Astrocyte (in vitro differentiated cells and primary cell): ENCODE data around the gene ASCL4.

Experiments
- EZH2 ChIP-seq: IDR thresholded peaks from 2 replicates; pipeline ENCODE4 v1.6.1; 2012; ENCODE audit warnings: mild to moderate bottlenecking, low read length, inconsistent platforms; ENCODE audit not compliant: insufficient read depth
- TF ChIP-seq, protein P1 (sequence below): IDR thresholded peaks from 2 replicates; pipeline ENCODE4 v1.5.1; 2011; ENCODE audit warnings: low read depth, mild to moderate bottlenecking, inconsistent platforms, low read length, moderate library complexity; ENCODE audit not compliant: insufficient read depth

DNA sequence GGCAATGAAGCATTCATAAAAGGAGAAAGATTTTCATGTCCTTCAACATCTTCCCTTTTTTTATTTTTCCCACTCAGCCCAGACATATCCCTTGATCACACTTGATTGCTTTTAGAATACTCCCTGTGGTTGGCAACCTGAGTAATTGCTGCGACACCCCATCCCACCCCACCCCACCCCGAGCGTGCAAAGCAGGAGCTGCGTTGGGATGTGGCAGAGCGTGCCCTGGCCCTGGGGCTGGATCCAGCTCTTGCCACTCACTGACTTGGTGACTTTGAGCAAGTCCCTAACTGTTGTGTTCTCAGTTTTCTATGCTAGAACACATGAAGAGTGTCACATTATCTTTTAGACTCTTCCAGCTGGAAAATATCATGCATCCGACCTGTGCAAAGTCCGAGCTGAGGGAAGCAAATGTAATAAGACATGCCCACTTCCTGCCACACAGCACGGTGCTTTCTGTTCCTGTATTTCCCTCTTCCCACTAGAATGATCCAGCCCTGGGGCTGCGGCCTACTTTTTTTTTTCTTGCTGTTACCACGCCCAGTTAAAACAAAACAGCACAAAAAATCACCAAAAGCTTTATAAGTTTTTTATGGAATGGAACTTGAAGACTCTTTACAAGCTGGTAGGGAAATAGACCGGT, 4.0 kb downstream of the ASCL4 start:
- TF ChIP-seq, protein P1, sequence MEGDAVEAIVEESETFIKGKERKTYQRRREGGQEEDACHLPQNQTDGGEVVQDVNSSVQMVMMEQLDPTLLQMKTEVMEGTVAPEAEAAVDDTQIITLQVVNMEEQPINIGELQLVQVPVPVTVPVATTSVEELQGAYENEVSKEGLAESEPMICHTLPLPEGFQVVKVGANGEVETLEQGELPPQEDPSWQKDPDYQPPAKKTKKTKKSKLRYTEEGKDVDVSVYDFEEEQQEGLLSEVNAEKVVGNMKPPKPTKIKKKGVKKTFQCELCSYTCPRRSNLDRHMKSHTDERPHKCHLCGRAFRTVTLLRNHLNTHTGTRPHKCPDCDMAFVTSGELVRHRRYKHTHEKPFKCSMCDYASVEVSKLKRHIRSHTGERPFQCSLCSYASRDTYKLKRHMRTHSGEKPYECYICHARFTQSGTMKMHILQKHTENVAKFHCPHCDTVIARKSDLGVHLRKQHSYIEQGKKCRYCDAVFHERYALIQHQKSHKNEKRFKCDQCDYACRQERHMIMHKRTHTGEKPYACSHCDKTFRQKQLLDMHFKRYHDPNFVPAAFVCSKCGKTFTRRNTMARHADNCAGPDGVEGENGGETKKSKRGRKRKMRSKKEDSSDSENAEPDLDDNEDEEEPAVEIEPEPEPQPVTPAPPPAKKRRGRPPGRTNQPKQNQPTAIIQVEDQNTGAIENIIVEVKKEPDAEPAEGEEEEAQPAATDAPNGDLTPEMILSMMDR = no peak
- TF ChIP-seq EZH2 = no peak
